HG02642 (cell line): ENCODE measurements around the gene BLOC1S4.

Source experiments
- ATAC-seq: cut with Tn5 transposase; IDR thresholded peaks from one replicate; pipeline ENCODE4 v1.9.1; 2021; ENCODE audit warnings: mild to moderate bottlenecking; ENCODE audit not compliant: unreplicated experiment, poor library complexity

BLOC1S4 gene

GRCh38 chr4:6733358-6734164 is 17.6 kb downstream of the BLOC1S4 start:
- no peak for ATAC-seq

GRCh38 chr4:6734165-6734786 is 18.3 kb downstream of the BLOC1S4 start:
- no peak for ATAC-seq

GRCh38 chr4:6739920-6740319 is 23.9 kb downstream of the BLOC1S4 start:
- ATAC-seq, result no peak

- no peak for ATAC-seq
Measured at GRCh38 chr4:6740347-6740746, 24.4 kb downstream of the BLOC1S4 start.

GRCh38 chr4:6742507-6742906 is 26.5 kb downstream of the BLOC1S4 start:
- ATAC-seq, result no peak

- no peak for ATAC-seq
Measured at GRCh38 chr4:6742989-6743388, 27.0 kb downstream of the BLOC1S4 start.

- ATAC-seq, result no peak
Measured at GRCh38 chr4:6746721-6747293, 30.8 kb downstream of the BLOC1S4 start.

GRCh38 chr4:6747294-6748051 is 31.5 kb downstream of the BLOC1S4 start:
- ATAC-seq, result no peak

- ATAC-seq, result no peak
Measured at GRCh38 chr4:6748286-6748685, 32.3 kb downstream of the BLOC1S4 start.

GRCh38 chr4:6749340-6750171 is 33.6 kb downstream of the BLOC1S4 start:
- no peak for ATAC-seq

- no peak for ATAC-seq
Measured at GRCh38 chr4:6750286-6751221, 34.6 kb downstream of the BLOC1S4 start.

GRCh38 chr4:6751611-6752485 is 35.9 kb downstream of the BLOC1S4 start:
- no peak for ATAC-seq

- no peak for ATAC-seq
Measured at GRCh38 chr4:6752486-6752829, 36.5 kb downstream of the BLOC1S4 start.

- no peak for ATAC-seq
Measured at GRCh38 chr4:6753103-6753560, 37.2 kb downstream of the BLOC1S4 start.

- ATAC-seq, result no peak
Measured at GRCh38 chr4:6753891-6754290, 37.9 kb downstream of the BLOC1S4 start.

GRCh38 chr4:6754481-6755087 is 38.6 kb downstream of the BLOC1S4 start:
- no peak for ATAC-seq

- no peak for ATAC-seq
Measured at GRCh38 chr4:6755088-6755753, 39.2 kb downstream of the BLOC1S4 start.
